Measurements from ENCODE around the gene MYO1G.
A peak's percentile ranks its signal among the peaks of the same experiment; 100 is the strongest.

The MYO1G gene

GRCh38 chr7:44956157-44956766, 22.6 kb downstream of the MYO1G start:
- Histone ChIP-seq H2BK120ac (ENCODE audit: low read depth, low read length) (no peak overlapping the region), H2AK5ac (ENCODE audit: low read length, severe bottlenecking) (no peak overlapping the region), H3K4ac (ENCODE audit: low read depth in 1 of 2, low read length in 2 of 2) (no peak overlapping the region), H4K8ac (ENCODE audit: low read length) (no peak overlapping the region), H2AFZ (ENCODE audit: low read depth, low read length) (no peak overlapping the region), H3K4me2 (ENCODE audit: low read length, poor library complexity, severe bottlenecking) (no peak overlapping the region), H3K23ac (ENCODE audit: low read length in 2 of 2) (peak overlapping the region in 1 of 2 experiments; percentile 68), H3K14ac (ENCODE audit: low read length in 2 of 2) (no peak overlapping the region), H3K36me3 (ENCODE audit: control insufficient read depth in 1 of 2, insufficient read depth in 2 of 2, low read depth in 1 of 2, low read length in 2 of 2) (no peaks in the 10 kb centered on the region), H3K27ac (ENCODE audit: low read length, poor library complexity, severe bottlenecking) (no peak overlapping the region), H4K91ac (ENCODE audit: low read length) (no peak overlapping the region), H3K4me1 (ENCODE audit: control insufficient read depth, insufficient read depth, low read depth, low read length) (peaks cover 12% of the 10 kb centered on the region), H3K79me1 (replicated peaks; ENCODE audit: low read length, poor library complexity, severe bottlenecking) (no peaks in the 10 kb centered on the region), H3K27me3 (ENCODE audit: control insufficient read depth in 1 of 2, insufficient read depth in 1 of 2, low read length in 2 of 2) (peaks cover 23% of the 10 kb centered on the region in 2 experiments), H3K9ac (ENCODE audit: low read length) (no peak overlapping the region), H2BK15ac (ENCODE audit: low read depth, poor library complexity, severe bottlenecking) (no peak overlapping the region), H3K9me3 (ENCODE audit: control insufficient read depth, low read length) (no peaks in the 10 kb centered on the region), H2BK12ac (ENCODE audit: low read length in 2 of 2) (no peak overlapping the region), H3K4me3 (ENCODE audit: insufficient read depth in 1 of 2, low read depth in 1 of 2, low read length in 2 of 2) (no peak overlapping the region), H3K18ac (ENCODE audit: low read depth in 1 of 2, low read length in 2 of 2) (no peak overlapping the region), H2BK5ac (ENCODE audit: low read depth, low read length, poor library complexity, severe bottlenecking) (no peak overlapping the region)
- 89% methylated on average over 10 of the region's 10 CpGs for WGBS
- no peak for DNase-seq

- 65% methylated on average over 2 of the region's 2 CpGs for WGBS
- H3K4me3 ChIP-seq (ENCODE audit: insufficient read depth in 1 of 2, low read depth in 1 of 2, low read length in 2 of 2): no peak overlapping the region
- no peaks in the 10 kb centered on the region for H3K79me1 ChIP-seq (replicated peaks; ENCODE audit: low read length, poor library complexity, severe bottlenecking)
Measured at GRCh38 chr7:44955733-44956132, 23.1 kb downstream of the MYO1G start.

GRCh38 chr7:44953156-44953555, 25.7 kb downstream of the MYO1G start:
- no peak overlapping the region for H3K4ac ChIP-seq (ENCODE audit: low read depth in 1 of 2, low read length in 2 of 2)
- DNase-seq: no peak
- H2AK5ac ChIP-seq (ENCODE audit: low read length, severe bottlenecking): no peak overlapping the region
- H3K9me3 ChIP-seq (ENCODE audit: control insufficient read depth, low read length): no peaks in the 10 kb centered on the region
- WGBS: 90% methylated on average over 2 of the region's 2 CpGs
- H4K8ac ChIP-seq (ENCODE audit: low read length): no peak overlapping the region
- H3K27me3 ChIP-seq (ENCODE audit: control insufficient read depth in 1 of 2, insufficient read depth in 1 of 2, low read length in 2 of 2): peaks cover 18 to 19% of the 10 kb centered on the region in 2 experiments
- no peak overlapping the region for H4K91ac ChIP-seq (ENCODE audit: low read length)
- H2AFZ ChIP-seq (ENCODE audit: low read depth, low read length): no peak overlapping the region
- H3K36me3 ChIP-seq (ENCODE audit: control insufficient read depth in 1 of 2, insufficient read depth in 2 of 2, low read depth in 1 of 2, low read length in 2 of 2): no peaks in the 10 kb centered on the region
- no peak overlapping the region for H2BK120ac ChIP-seq (ENCODE audit: low read depth, low read length)
- no peak overlapping the region for H2BK5ac ChIP-seq (ENCODE audit: low read depth, low read length, poor library complexity, severe bottlenecking)
- H3K79me1 ChIP-seq (replicated peaks; ENCODE audit: low read length, poor library complexity, severe bottlenecking): no peaks in the 10 kb centered on the region
- H3K23ac ChIP-seq (ENCODE audit: low read length in 2 of 2): no peak overlapping the region
- no peak overlapping the region for H3K4me2 ChIP-seq (ENCODE audit: low read length, poor library complexity, severe bottlenecking)
- H3K27ac ChIP-seq (ENCODE audit: low read length, poor library complexity, severe bottlenecking): no peak overlapping the region
- no peak overlapping the region for H2BK12ac ChIP-seq (ENCODE audit: low read length in 2 of 2)
- no peak overlapping the region for H3K18ac ChIP-seq (ENCODE audit: low read depth in 1 of 2, low read length in 2 of 2)
- H3K9ac ChIP-seq (ENCODE audit: low read length): no peak overlapping the region
- H3K14ac ChIP-seq (ENCODE audit: low read length in 2 of 2): no peak overlapping the region
- H3K4me1 ChIP-seq (ENCODE audit: control insufficient read depth, insufficient read depth, low read depth, low read length): peaks cover 12% of the 10 kb centered on the region
- no peak overlapping the region for H2BK15ac ChIP-seq (ENCODE audit: low read depth, poor library complexity, severe bottlenecking)
- no peak overlapping the region for H3K4me3 ChIP-seq (ENCODE audit: insufficient read depth in 1 of 2, low read depth in 1 of 2, low read length in 2 of 2)

More at GRCh38 chr7:44955733-44956132, 23.1 kb downstream of the MYO1G start:
- Histone ChIP-seq H3K27ac (ENCODE audit: low read length, poor library complexity, severe bottlenecking) (no peak overlapping the region), H2BK12ac (ENCODE audit: low read length in 2 of 2) (no peak overlapping the region), H4K91ac (ENCODE audit: low read length) (no peak overlapping the region), H3K4ac (ENCODE audit: low read depth in 1 of 2, low read length in 2 of 2) (no peak overlapping the region), H2BK5ac (ENCODE audit: low read depth, low read length, poor library complexity, severe bottlenecking) (no peak overlapping the region), H3K14ac (ENCODE audit: low read length in 2 of 2) (no peak overlapping the region), H3K9me3 (ENCODE audit: control insufficient read depth, low read length) (no peaks in the 10 kb centered on the region), H3K27me3 (ENCODE audit: control insufficient read depth in 1 of 2, insufficient read depth in 1 of 2, low read length in 2 of 2) (peaks cover 23 to 27% of the 10 kb centered on the region in 2 experiments), H3K18ac (ENCODE audit: low read depth in 1 of 2, low read length in 2 of 2) (no peak overlapping the region), H4K8ac (ENCODE audit: low read length) (no peak overlapping the region), H3K4me1 (ENCODE audit: control insufficient read depth, insufficient read depth, low read depth, low read length) (peaks cover 12% of the 10 kb centered on the region), H3K36me3 (ENCODE audit: control insufficient read depth in 1 of 2, insufficient read depth in 2 of 2, low read depth in 1 of 2, low read length in 2 of 2) (no peaks in the 10 kb centered on the region), H2BK15ac (ENCODE audit: low read depth, poor library complexity, severe bottlenecking) (no peak overlapping the region), H2BK120ac (ENCODE audit: low read depth, low read length) (no peak overlapping the region), H3K23ac (ENCODE audit: low read length in 2 of 2) (peak overlapping the region in 1 of 2 experiments; percentile 78), H3K4me2 (ENCODE audit: low read length, poor library complexity, severe bottlenecking) (no peak overlapping the region), H3K9ac (ENCODE audit: low read length) (no peak overlapping the region), H2AK5ac (ENCODE audit: low read length, severe bottlenecking) (no peak overlapping the region), H2AFZ (ENCODE audit: low read depth, low read length) (peak overlapping the region; percentile 30)
- no peak for DNase-seq

GRCh38 chr7:44949303-44949702, 29.5 kb downstream of the MYO1G start:
- H2AFZ ChIP-seq (ENCODE audit: low read depth, low read length): no peak overlapping the region
- H3K36me3 ChIP-seq (ENCODE audit: control insufficient read depth in 1 of 2, insufficient read depth in 2 of 2, low read depth in 1 of 2, low read length in 2 of 2): no peaks in the 10 kb centered on the region
- no peak for DNase-seq
- H3K14ac ChIP-seq (ENCODE audit: low read length in 2 of 2): no peak overlapping the region
- H4K91ac ChIP-seq (ENCODE audit: low read length): no peak overlapping the region
- no peak overlapping the region for H2BK120ac ChIP-seq (ENCODE audit: low read depth, low read length)
- no peak overlapping the region for H2BK12ac ChIP-seq (ENCODE audit: low read length in 2 of 2)
- no peak overlapping the region for H3K9ac ChIP-seq (ENCODE audit: low read length)
- WGBS: no CpG with 5 or more reads among the region's 2 CpGs
- H3K27ac ChIP-seq (ENCODE audit: low read length, poor library complexity, severe bottlenecking): no peak overlapping the region
- H2BK15ac ChIP-seq (ENCODE audit: low read depth, poor library complexity, severe bottlenecking): no peak overlapping the region
- H3K4me1 ChIP-seq (ENCODE audit: control insufficient read depth, insufficient read depth, low read depth, low read length): no peaks in the 10 kb centered on the region
- H3K27me3 ChIP-seq (ENCODE audit: control insufficient read depth in 1 of 2, insufficient read depth in 1 of 2, low read length in 2 of 2): peaks cover 18 to 23% of the 10 kb centered on the region in 2 experiments
- H4K8ac ChIP-seq (ENCODE audit: low read length): no peak overlapping the region
- no peak overlapping the region for H2BK5ac ChIP-seq (ENCODE audit: low read depth, low read length, poor library complexity, severe bottlenecking)
- no peaks in the 10 kb centered on the region for H3K9me3 ChIP-seq (ENCODE audit: control insufficient read depth, low read length)
- H3K4me2 ChIP-seq (ENCODE audit: low read length, poor library complexity, severe bottlenecking): no peak overlapping the region
- H3K18ac ChIP-seq (ENCODE audit: low read depth in 1 of 2, low read length in 2 of 2): no peak overlapping the region
- H3K4ac ChIP-seq (ENCODE audit: low read depth in 1 of 2, low read length in 2 of 2): no peak overlapping the region
- no peak overlapping the region for H3K23ac ChIP-seq (ENCODE audit: low read length in 2 of 2)
- no peak overlapping the region for H2AK5ac ChIP-seq (ENCODE audit: low read length, severe bottlenecking)
- no peaks in the 10 kb centered on the region for H3K79me1 ChIP-seq (replicated peaks; ENCODE audit: low read length, poor library complexity, severe bottlenecking)
- H3K4me3 ChIP-seq (ENCODE audit: insufficient read depth in 1 of 2, low read depth in 1 of 2, low read length in 2 of 2): no peak overlapping the region

All from mesenchymal stem cell (in vitro differentiated cells and primary cell).